Right atrium auricular region (tissue), 2 donors: ENCODE data around the gene DCAF15. TPM values are rescaled to one million over a fixed set of nuclear protein-coding genes. Genes with fewer than 3 reads are reported as not detected.

Source experiments
- DNase-seq: peaks from one replicate; pipeline ENCODE4 v3.0.0-alpha.2; 2019; ENCODE audit warnings: low spot score
- H3K27ac ChIP-seq, 2 donors: fragments of 200-600 bp; sonication (generic); 1 replicate in 1 of 2; 2 replicates in 1 of 2; pipeline ENCODE4 v1.5.1; 2016 to 2019
- H3K27me3 ChIP-seq, 2 donors: fragments of 200-600 bp; sonication (generic); one replicate each; pipeline versions ENCODE4 v1.5.1 to v1.6.0; 2017 to 2019
- H3K36me3 ChIP-seq: fragments of 200-600 bp; sonication (generic); one replicate; pipeline ENCODE4 v1.5.1; 2016
- H3K4me1 ChIP-seq, 2 donors: fragments of 200-600 bp; sonication (generic); one replicate each; pipeline versions ENCODE4 v1.5.1 to v1.6.0; 2017 to 2019
- H3K4me3 ChIP-seq, 2 donors: fragments of 200-600 bp; sonication (generic); 1 replicate in 1 of 2; 2 replicates in 1 of 2; pipeline ENCODE4 v1.5.1; 2017 to 2019; ENCODE audit warnings: mild to moderate bottlenecking in 1 of 2, moderate library complexity in 1 of 2
- H3K9me3 ChIP-seq, 2 donors: fragments of 200-600 bp; sonication (generic); one replicate each; pipeline ENCODE4 v1.5.1; 2019
- total RNA-seq, 2 donors: library from RNA; depleted of rRNA; stranded (reverse); fragments of >200 nt; gene quantifications; one replicate each; pipeline ENCODE4 v1.1.0, GENCODE V29; 2016
- TF ChIP-seq, protein P1 (sequence below), 2 donors: fragments of 200-600 bp; sonication (generic); IDR thresholded peaks; one replicate each; pipeline ENCODE4 v1.5.1; 2019; ENCODE audit warnings: antibody characterized with exemption in 2 of 2

DCAF15 gene
- total RNA-seq, 2 donors from 2014 or later, result 10.6 to 12.2 TPM

DNA sequence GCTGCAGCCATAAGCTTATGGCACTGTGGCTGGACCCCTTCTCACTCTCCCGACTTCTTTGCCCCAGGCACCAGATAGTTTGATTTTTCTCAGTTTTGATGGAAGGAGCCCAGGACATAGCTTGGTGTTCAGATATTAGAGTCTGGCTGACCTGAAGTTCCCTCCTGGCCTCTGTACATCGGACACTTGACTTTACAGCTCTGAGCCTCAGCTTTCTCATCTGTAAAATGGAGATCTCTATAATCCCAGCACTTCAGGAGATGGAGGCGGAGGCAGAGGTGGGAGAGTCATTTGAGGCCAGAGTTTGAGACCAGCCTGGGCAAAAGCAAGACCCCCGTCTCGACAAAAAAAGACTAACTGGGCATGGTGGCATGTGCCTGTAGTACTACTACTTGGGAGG is 45.4 kb upstream of the DCAF15 start:
- H3K27ac ChIP-seq, result no peak overlapping the region
- peaks cover 0 to 18% of the 10 kb centered on the region in 2 donors for H3K4me1 ChIP-seq
- H3K27me3 ChIP-seq, result no peaks in the 10 kb centered on the region
- no peak for DNase-seq
- no peaks in the 10 kb centered on the region for H3K9me3 ChIP-seq
- peaks cover 10% of the 10 kb centered on the region for H3K36me3 ChIP-seq
- TF ChIP-seq, protein P1, sequence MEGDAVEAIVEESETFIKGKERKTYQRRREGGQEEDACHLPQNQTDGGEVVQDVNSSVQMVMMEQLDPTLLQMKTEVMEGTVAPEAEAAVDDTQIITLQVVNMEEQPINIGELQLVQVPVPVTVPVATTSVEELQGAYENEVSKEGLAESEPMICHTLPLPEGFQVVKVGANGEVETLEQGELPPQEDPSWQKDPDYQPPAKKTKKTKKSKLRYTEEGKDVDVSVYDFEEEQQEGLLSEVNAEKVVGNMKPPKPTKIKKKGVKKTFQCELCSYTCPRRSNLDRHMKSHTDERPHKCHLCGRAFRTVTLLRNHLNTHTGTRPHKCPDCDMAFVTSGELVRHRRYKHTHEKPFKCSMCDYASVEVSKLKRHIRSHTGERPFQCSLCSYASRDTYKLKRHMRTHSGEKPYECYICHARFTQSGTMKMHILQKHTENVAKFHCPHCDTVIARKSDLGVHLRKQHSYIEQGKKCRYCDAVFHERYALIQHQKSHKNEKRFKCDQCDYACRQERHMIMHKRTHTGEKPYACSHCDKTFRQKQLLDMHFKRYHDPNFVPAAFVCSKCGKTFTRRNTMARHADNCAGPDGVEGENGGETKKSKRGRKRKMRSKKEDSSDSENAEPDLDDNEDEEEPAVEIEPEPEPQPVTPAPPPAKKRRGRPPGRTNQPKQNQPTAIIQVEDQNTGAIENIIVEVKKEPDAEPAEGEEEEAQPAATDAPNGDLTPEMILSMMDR (IDR thresholded peaks at IDR 0.05), result no peak
- peak overlapping the region; percentile 78 to 79 for H3K4me3 ChIP-seq

DNA sequence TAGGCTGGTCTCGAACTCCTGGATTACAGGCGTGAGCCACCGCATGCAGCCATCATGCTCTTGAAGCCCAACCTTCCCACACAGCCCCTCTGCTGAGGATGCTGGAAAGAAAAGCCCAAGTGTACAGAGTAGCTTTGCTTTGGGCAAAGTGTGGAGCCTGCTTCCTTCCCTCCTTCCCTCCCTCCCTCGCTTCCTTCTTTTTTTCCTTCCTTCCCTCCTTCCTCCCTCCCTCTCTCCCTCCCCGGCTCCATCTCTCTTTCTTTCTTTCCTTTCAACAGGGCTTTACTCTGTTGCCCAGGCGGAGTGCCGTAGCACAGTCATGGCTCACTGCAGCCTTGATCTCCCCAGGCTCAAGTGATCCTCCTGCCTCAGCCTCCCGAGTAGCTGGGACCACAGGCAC is 43.6 kb upstream of the DCAF15 start:
- Histone ChIP-seq H3K9me3 (no peaks in the 10 kb centered on the region), H3K27me3 (no peaks in the 10 kb centered on the region), H3K36me3 (peaks cover 27% of the 10 kb centered on the region), H3K4me3 (no peak overlapping the region), H3K4me1 (peaks cover 0 to 18% of the 10 kb centered on the region in 2 donors), H3K27ac (no peak overlapping the region)
- DNase-seq, result no peak
- TF ChIP-seq, protein P1 (IDR thresholded peaks at IDR 0.05), result no peak

DNA sequence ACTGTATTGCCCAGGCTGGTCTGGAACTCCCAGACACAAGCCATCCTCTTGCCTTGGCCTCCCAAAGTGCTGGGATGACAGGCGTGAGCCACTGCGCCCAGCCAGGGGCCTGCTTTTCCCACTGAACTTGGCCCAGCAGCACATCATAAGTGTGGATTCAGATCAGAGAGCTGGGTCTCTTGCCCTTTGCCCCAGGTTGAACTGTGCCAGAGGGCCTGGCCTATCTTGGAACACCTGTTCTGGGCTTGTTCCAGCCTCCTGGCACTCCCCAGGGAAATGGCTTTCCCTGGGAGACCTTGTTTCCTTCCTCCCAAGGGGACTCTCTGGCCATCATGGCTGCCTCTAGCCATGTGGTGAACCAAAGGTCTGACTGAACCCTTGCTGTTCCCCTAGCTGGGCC is 42.9 kb upstream of the DCAF15 start:
- H3K27me3 ChIP-seq, result no peaks in the 10 kb centered on the region
- TF ChIP-seq, protein P1 (IDR thresholded peaks at IDR 0.05), result no peak
- peaks cover 34% of the 10 kb centered on the region for H3K36me3 ChIP-seq
- H3K4me1 ChIP-seq, result peaks cover 0 to 18% of the 10 kb centered on the region in 2 donors
- H3K9me3 ChIP-seq, result no peaks in the 10 kb centered on the region
- H3K4me3 ChIP-seq, result no peak overlapping the region
- no peak overlapping the region for H3K27ac ChIP-seq
- DNase-seq, result no peak

DNA sequence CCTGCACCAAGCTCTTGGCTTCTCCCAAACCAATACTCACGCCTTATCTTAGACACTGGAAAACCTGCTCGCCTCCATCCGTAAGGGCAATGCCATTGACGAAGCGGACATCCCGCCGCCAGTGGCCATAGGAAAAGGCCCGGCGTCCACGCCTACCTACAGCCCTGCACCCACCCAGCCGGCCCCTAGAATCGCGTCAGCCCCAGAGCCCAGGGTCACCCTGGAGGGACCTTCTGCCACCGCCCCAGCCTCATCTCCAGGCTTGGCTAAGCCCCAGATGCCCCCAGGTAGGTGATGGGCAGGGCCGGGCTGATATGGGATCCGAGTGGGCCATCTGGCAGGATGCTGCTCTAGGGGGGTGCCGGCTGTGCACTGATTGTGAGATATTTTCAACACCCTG is 39.0 kb upstream of the DCAF15 start:
- no peaks in the 10 kb centered on the region for H3K9me3 ChIP-seq
- H3K4me1 ChIP-seq, result no peaks in the 10 kb centered on the region
- H3K4me3 ChIP-seq, result no peak overlapping the region
- TF ChIP-seq, protein P1 (IDR thresholded peaks at IDR 0.05), result no peak
- DNase-seq, result no peak
- H3K27ac ChIP-seq, result no peak overlapping the region
- H3K36me3 ChIP-seq, result peaks cover 51% of the 10 kb centered on the region
- H3K27me3 ChIP-seq, result no peaks in the 10 kb centered on the region

DNA sequence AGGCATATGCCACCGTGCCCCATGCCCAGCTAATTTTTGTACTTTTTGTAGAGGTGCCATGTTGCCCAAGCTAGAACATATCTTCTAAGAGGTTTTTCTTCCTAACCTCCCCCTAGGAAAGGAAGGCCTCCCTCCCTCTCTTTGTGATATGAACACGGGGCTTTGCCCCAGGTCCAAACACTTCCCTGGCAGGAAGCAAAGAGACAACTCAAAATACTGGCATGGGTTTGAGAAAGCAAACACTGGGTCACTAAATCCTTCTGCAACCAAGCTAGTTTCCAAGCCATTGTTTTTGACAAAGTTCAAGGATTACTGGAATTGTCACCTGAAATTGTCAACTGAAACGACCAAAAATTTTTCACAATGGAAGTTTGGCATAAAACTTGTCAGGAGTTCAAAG is 37.5 kb upstream of the DCAF15 start:
- Histone ChIP-seq H3K36me3 (peaks cover 64% of the 10 kb centered on the region), H3K4me1 (no peaks in the 10 kb centered on the region), H3K27ac (no peak overlapping the region), H3K9me3 (no peaks in the 10 kb centered on the region), H3K27me3 (no peaks in the 10 kb centered on the region), H3K4me3 (no peak overlapping the region)
- TF ChIP-seq, protein P1 (IDR thresholded peaks at IDR 0.05), result no peak
- no peak for DNase-seq

DNA sequence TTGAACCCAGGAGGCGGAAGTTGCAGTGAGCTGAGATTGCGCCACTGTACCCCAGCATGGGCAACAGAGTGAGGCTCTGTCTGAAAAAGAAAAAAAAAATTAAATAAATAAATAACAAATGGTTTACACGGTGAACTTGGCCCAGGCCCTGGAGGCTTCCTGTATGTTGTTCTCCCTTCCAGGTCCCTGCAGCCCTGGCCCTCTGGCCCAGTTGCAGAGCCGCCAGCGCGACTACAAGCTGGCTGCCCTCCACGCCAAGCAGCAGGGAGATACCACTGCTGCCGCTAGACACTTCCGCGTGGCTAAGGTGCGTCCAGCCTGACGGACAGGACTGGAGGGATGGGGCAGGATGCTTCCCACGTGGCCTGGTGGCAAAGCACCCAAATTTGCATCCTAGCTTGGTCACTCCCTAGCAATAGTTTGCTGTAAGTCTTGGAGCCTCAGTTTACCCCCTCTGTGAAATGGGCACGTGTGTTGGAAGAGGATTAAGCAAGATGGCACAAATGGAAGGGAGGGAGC is 34.4 kb upstream of the DCAF15 start:
- Histone ChIP-seq H3K4me3 (no peak overlapping the region), H3K36me3 (peaks cover 70% of the 10 kb centered on the region), H3K9me3 (no peaks in the 10 kb centered on the region), H3K4me1 (no peaks in the 10 kb centered on the region), H3K27ac (no peak overlapping the region), H3K27me3 (no peaks in the 10 kb centered on the region)
- DNase-seq, result no peak
- TF ChIP-seq, protein P1 (IDR thresholded peaks at IDR 0.05), result no peak
